Activated CD8-positive, alpha-beta memory T cell treated with anti-CD3 and anti-CD28 coated beads, Interleukin-2, amount 50 U/mL, for 24 hours (primary cell): ENCODE results near the gene GUCA1C.

Experiments
- DNase-seq: peaks from one replicate; pipeline ENCODE4 v3.0.0-alpha.2; 2020; ENCODE audit errors: extremely low read depth

The GUCA1C gene

DNA sequence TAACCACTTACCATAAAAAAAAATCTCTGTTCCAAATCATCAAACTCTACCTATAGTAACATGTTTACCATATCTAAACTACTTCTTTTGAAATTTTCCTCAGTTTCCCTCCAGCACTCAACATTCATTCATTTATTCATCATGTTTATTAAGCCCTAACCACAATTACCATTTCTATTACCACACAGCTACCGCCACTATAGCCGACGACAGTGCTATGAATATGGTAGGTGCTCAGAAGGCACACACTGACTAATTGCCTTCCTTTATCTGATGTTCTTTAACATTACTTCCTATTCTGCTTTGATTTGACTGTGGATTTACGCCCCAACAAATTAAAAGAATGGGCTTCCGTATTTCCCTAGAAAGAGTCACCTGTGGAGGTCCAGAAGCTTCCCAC, 43.9 kb downstream of the GUCA1C start:
- no peak for DNase-seq

DNA sequence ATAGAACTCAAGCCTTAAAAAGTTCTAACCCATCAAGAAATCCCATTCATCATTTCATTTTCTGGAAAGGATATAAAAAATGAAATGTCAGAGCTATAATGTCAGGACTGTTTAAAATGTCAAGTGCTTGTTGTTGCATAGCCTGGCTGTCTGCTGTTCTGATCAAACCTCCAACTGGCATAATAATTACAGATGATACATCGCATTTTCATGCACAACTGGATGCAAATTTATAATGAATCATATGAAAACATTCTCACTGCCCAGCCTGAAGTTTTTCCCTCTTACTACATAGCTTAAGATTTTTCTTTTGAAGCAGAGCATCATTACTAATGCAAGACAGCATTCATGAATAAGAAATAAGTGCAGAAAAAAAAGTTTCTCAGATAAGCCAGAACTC, 46.5 kb downstream of the GUCA1C start:
- no peak for DNase-seq

DNA sequence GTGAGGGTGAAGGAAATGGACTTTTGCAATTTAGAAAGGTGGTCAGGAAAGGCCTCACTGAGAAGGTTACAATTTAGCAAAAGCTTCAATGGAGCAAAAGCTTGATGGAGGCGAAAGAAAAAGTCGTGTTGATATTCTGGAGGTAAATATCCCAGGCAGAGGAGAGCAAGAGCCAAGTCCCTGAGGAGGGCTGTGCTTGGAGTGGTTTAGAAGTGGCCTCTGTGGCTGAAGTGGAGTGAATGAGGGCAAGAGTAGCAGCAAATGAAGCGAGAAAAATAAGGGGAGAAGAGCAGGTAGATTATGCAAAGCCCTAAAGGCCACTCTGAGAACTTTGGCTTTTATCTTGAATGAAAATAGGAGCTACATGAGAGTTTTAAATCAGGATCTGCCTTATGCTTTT, 54.1 kb downstream of the GUCA1C start:
- no peak for DNase-seq

DNA sequence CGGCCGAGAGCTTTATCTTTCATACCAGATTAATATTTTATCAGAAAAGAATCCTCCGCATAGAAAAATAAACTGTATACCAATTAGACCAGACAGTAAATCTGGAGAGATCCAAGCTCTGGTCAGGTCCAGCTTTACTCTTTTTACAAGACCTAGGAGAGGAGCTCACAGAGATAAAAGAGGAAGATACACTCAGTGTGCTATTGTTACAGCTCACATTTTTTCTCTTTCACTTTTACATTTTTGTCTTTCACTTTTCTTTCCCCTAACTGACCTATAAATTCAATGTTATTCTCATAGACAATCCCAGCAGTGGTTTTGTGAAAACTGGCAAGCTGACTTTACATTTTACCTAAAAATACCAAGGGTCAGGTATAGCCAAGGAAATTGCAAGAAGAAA, 55.8 kb downstream of the GUCA1C start:
- no peak for DNase-seq

DNA sequence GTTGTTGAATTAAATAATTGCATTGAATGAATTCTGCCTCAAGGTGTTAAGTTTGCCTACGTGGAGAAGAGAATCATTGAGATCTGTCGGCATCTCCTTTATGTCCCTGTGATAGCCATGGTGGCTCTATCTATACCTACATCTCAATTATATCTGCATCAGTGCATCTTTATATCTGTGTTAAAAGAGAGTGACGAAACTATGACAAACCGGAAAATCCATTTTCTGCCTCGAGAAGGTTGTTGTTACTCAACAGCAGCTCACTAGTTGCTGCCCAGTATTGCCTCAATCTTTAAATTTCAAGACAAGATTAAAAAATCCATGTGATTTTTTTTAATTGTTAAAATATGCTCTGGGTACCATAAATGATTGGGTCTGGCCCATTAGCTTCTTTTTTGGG, 58.7 kb downstream of the GUCA1C start:
- DNase-seq, result no peak

DNA sequence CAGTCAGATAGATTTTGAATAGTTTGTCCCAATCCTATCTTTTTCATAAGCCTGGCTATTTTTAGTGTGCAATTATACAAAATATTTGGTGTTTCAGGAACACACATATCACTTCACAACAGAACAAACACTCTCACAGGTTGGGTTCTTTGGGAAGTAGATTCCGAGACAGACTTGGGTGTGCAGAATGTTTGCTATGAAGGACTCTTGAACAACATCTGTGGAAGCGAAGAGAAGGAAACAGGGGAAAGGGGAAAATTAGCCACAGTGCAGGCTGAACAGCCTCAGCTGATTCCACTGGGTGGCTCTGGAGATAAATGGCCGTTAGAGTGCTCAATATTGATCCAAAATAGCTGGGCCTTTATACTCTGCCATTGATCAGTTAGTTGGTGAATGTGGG, 61.8 kb downstream of the GUCA1C start:
- no peak for DNase-seq

DNA sequence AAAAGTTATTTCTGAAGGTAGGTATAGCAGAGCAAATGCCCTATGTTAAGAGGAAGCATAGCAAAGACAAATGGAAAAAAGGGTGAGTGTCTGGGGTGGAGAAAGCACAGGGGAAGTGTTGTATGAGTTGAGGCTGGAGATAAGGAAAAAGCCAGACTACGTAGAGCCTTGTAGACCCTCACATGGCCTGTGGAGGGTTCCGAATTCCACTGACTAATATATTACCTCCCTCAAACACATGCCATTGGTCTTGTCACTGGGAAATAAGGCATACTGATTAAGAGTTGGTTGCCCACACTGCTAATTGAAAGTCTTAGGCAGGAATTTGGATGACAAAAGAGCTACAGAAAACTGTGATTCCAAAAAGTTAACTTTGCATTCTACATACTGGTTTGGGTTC, 65.9 kb downstream of the GUCA1C start:
- DNase-seq, result no peak

DNA sequence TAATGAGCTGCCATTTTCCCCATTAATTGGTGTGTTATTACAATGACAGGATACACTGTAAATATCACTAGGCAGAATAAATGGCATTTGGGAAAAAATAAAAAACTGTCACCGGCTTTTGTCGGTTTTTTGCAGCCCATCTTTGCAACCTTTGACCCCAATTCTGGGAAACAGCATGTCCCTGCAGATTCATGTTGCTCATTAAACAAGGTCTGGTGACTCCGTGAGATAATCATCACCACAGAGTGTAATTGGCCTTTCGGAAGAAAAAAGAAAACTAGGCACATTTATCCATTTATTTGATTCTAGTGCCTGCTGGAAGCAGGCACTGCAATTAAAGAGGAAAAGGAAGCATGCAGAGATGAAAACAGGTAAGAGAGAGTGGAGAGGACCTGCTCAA, 66.6 kb downstream of the GUCA1C start:
- DNase-seq, result no peak

DNA sequence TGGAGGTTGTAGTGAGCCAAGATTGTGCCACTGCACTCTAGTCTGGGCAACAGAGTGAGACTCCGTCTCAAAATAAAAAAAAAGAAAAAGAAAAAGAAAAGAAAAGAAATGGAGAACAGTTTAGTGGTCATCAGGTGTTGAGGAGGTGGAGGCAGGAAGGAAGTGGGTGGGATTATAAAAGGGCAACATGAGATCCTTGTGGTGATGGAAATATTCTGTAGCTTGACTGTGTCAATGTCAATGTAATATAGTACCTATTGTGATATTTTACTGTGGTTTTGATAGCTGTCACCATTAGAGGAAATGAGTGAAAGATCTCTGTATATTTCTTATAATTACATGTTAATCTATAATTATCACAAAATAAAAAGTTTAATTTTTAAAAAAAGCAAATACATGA, 70.3 kb downstream of the GUCA1C start:
- no peak for DNase-seq

DNA sequence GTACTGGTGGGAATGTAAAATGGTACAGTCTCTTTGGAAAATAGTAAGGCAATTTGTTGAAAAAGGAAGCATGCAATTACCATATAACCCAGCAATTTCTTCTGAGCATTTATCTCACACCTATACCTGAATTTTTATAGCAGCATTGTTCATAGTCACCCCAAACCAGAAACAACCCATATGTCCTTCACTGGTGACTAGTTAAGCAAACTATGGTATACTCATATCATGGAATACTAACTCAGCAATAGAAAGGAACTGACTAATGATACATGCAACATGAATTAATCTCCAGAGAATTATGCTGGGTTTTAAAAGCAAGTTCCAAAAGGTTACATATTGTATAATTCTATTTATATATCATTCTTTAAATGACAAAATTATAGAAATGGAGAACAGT, 70.9 kb downstream of the GUCA1C start:
- DNase-seq, result no peak

DNA sequence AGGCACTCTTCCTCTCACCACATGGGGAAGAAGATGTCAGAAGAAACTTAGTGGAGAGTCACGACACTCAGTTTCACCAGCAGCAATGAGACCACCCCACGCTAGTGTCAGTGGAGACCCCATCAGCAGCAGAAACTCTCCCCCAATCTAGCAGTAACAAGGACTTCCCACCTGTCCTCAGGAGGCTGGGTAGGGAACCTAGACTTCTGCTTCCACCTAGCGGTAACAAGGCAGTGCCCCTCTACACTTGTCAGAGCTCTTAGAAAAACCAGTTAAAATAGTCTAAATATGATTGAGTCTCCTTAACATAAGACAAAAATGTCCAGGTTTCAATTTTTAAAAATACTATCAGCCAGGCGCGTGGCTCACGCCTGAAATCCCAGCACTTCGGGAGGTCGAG, 73.8 kb downstream of the GUCA1C start:
- DNase-seq, result no peak

DNA sequence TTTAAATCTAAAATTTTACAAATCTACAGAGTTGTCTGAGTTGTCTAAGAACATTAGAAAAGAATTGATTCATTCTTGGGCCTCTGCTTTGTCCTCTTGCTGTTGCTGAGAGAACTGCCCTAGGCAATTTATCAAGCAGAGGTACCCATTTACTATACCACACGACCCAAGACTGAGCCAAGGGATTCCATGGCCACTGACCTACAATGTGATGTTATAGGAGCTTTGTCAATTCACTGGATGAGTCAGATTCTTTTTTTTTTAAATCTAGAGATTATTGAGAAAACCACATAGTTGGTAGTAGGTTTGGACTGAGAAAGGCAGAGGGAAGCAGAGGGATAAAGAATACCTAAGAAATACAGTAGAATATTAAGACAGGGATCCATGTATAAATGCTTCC, 75.8 kb downstream of the GUCA1C start:
- no peak for DNase-seq

DNA sequence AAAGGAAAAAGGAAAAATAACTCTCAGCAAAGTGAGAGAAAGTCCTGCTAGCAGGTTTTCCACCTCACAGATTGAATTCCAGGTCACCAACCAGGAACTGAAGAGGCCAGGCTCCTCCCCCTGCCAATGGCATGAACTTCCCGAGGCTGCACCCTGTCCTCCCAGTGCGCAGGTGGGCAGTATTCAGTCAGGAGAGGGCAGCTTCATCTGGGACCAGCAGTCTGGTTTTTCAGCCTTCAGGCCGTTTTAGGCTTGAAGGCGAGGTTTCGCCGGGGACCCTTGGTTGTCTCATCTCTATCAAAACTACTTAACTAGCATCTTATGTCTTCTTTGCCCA, 89.9 kb downstream of the GUCA1C start:
- DNase-seq, result no peak

DNA sequence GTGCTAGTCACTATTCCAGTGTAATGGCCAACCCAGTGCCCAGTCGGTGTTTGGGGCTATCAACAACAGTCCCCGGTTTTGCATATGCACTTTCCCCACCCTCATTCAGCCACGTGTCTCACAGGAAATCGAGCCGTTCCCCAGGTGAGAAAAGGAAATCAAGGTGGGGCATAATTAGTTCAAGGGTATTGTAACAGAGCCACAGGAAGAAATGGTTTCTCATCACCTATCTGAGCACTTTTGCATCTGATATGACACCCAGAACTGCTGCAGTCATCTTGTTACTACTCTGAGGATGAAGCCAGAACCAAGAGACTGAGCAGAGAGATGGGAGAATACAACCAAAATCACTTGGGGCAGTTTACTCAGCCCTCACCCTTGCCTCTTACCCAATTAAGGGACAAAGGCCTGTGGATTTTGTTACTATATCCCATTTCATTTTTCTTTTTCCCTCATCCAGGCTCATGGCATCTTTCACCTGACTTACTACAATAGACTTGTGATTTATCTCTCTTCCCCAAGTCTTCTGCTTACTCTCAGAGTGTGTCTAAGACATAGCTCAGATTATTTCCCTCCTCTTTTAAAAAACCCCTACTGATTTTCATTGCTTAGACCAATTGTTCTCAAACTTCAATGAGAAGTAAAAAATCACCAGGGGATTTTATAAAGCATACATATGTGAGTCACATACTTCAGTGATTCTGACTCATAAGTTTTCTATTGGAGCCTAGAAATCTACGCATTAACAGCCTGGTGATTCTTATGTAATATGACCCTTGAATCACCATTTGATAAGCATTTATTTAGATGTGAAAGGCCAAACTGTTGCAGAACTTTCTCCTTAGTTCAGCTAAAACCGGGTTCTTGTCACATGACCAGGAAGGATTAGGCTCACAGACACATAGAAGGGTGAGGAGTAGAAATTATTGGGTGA, 90.5 kb downstream of the GUCA1C start:
- no peak for DNase-seq

DNA sequence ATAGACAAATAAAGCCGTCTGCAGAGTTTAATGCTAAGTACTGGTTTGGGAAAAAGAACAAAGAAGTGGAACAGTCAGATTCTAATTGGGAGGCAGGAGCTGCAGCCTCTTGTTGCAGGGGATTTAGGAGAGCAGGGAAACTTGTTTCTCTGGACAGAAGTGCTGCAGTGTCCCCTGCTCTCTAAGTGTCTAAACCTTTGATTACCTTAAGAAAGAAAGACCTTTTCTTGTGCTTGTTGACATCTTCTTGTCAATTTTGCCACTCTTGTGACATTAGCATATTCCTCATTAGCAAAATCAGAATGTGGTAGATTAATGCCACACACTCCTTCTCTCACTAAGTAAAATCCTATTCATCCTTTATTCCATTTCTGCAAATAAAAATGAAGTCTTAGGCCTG, 92.3 kb downstream of the GUCA1C start:
- DNase-seq, result no peak
